Activated T-helper 1 cell treated with Interleukin-2 at 50 U/mL for 16 hours (primary cell): Measurements from ENCODE around the gene LYRM9.
"Not testable (repeated sequence)": the region's sequence is repeated elsewhere in the genome, so short reads cannot be mapped to it uniquely, and the experiment has no call there.

ENCODE experiments used
- DNase-seq: peaks from one replicate; pipeline ENCODE4 v3.0.0-alpha.2; 2020; ENCODE audit warnings: low read depth

Gene LYRM9

GRCh38 chr17:27906226-27906580 lies 13.0 kb upstream of the LYRM9 start:
- DNase-seq: no peak

- no peak for DNase-seq
These were observed 12.5 kb upstream of the LYRM9 start for GRCh38 chr17:27905447-27906225.

- no peak for DNase-seq
These were observed 11.6 kb upstream of the LYRM9 start for GRCh38 chr17:27904534-27905446.

- no peak for DNase-seq
These were observed 10.9 kb upstream of the LYRM9 start for GRCh38 chr17:27904114-27904513.

GRCh38 chr17:27899525-27899924 lies 6.4 kb upstream of the LYRM9 start:
- DNase-seq: no peak

GRCh38 chr17:27898096-27898495 lies 4.9 kb upstream of the LYRM9 start:
- no peak for DNase-seq

- no peak for DNase-seq
These were observed 3.5 kb upstream of the LYRM9 start for GRCh38 chr17:27896701-27897100.

GRCh38 chr17:27895940-27896535 lies 2.9 kb upstream of the LYRM9 start:
- no peak for DNase-seq

- DNase-seq: no peak
These were observed 2.1 kb upstream of the LYRM9 start for GRCh38 chr17:27895123-27895895.

GRCh38 chr17:27893841-27894503 lies 807 bp upstream of the LYRM9 start:
- DNase-seq: no peak

- no peak for DNase-seq
These were observed 661 bp downstream of the LYRM9 start for GRCh38 chr17:27892542-27892865.

GRCh38 chr17:27891841-27892240 lies 1.3 kb downstream of the LYRM9 start:
- no peak for DNase-seq

- DNase-seq: no peak
These were observed 3.4 kb downstream of the LYRM9 start for GRCh38 chr17:27889711-27890251.

- no peak for DNase-seq
These were observed 4.2 kb downstream of the LYRM9 start for GRCh38 chr17:27888945-27889344.

- no peak for DNase-seq
These were observed 5.1 kb downstream of the LYRM9 start for GRCh38 chr17:27888067-27888466.

- DNase-seq: not testable (repeated sequence)
These were observed 6.7 kb downstream of the LYRM9 start for GRCh38 chr17:27886348-27886906.

- DNase-seq: no peak
These were observed 10.9 kb downstream of the LYRM9 start for GRCh38 chr17:27882162-27882840.

- peak; percentile 33 for DNase-seq
These were observed 13.1 kb downstream of the LYRM9 start for GRCh38 chr17:27879987-27880608.

- DNase-seq: peak; percentile 15
These were observed 14.2 kb downstream of the LYRM9 start for GRCh38 chr17:27878776-27879562.
